Epithelial cell of proximal tubule (primary cell): Measurements from ENCODE around the gene SMIM28. TPM values are rescaled to one million over a fixed set of nuclear protein-coding genes. Genes with fewer than 3 reads are reported as not detected.
"Not testable (repeated sequence)": the region's sequence is repeated elsewhere in the genome, so short reads cannot be mapped to it uniquely, and the experiment has no call there.

Source experiments
- DNase-seq: peaks from one replicate; pipeline ENCODE4 v3.0.0-alpha.2; 2011; ENCODE audit warnings: low read depth
- H3K4me3 ChIP-seq: 2 replicates; pipeline ENCODE4 v1.5.1; 2011; ENCODE audit warnings: low read depth, mild to moderate bottlenecking, low read length
- total RNA-seq: library from RNA; depleted of rRNA; stranded (reverse); fragments of >200 nt; gene quantifications from 2 replicates; pipeline ENCODE4 v1.2.3, GENCODE V29; 2015
- TF ChIP-seq, protein P1 (sequence below): conservative IDR thresholded peaks from 2 replicates; pipeline ENCODE4 v1.5.1; 2012; ENCODE audit warnings: low read depth, mild to moderate bottlenecking, low read length

The SMIM28 gene
- total RNA-seq, 1 donor from 2014 or later = not detected

DNA sequence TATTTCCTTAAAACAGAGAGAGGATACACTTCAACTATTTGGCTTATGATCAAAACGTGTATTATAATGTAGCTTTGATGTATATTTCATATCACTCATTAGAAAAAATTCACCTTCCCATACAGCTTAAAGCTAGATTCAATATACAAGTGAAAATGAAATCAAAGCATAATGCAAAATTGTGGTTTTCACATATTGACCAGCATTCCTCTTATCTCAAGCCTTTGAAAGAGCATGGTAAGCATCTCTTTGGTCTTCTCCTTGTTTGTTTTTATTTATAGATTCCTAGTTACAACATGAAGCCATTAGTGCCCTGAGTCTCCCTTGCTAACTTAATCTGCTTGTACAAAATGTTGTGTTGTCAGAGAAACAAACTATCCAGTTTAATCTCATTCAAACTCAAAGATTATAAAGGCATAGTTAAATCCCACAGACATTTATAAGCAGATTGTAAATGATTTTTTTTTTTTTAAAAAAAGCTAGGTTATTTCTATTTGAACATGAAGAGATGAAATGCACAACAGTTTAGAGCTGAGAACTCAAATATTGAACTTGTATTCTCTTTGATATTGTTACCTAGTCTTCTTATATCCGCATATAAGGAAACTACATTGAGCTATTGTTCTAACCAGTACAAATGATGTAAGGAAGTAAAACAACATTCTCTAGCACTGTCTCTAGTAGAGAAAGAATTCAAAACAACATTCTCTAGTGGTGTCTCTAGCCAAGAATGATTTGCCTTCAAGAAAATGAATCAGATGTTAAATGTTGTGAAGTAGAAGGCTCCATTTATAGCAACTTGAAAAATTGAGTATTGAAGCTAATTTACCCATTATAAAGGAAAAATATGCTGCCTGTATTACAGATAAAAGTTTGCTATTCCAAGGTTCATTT, 31.2 kb upstream of the SMIM28 start:
- peak; percentile 12 for DNase-seq
- TF ChIP-seq, protein P1, sequence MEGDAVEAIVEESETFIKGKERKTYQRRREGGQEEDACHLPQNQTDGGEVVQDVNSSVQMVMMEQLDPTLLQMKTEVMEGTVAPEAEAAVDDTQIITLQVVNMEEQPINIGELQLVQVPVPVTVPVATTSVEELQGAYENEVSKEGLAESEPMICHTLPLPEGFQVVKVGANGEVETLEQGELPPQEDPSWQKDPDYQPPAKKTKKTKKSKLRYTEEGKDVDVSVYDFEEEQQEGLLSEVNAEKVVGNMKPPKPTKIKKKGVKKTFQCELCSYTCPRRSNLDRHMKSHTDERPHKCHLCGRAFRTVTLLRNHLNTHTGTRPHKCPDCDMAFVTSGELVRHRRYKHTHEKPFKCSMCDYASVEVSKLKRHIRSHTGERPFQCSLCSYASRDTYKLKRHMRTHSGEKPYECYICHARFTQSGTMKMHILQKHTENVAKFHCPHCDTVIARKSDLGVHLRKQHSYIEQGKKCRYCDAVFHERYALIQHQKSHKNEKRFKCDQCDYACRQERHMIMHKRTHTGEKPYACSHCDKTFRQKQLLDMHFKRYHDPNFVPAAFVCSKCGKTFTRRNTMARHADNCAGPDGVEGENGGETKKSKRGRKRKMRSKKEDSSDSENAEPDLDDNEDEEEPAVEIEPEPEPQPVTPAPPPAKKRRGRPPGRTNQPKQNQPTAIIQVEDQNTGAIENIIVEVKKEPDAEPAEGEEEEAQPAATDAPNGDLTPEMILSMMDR = no peak
- H3K4me3 ChIP-seq = no peak overlapping the region

DNA sequence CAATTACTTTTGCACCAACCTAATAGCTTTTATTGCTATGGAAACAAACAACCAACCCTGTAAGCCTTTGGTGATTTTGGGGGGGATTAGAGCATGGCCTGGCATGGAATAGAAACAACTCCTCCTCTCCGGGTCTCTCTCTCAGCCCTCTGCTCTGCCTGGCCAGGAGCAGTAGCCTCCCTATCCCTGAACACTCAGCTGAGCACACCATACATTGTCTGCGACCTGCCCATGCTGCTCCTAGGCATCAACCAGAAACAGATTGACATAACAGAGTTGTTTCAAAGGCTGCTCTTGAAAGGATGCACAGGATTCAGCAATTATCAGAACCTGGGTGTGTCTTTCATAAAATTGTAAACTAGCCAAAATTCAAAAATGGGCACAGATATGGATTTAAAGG, 29.8 kb upstream of the SMIM28 start:
- H3K4me3 ChIP-seq = no peak overlapping the region
- TF ChIP-seq, protein P1 = no peak
- DNase-seq = no peak

DNA sequence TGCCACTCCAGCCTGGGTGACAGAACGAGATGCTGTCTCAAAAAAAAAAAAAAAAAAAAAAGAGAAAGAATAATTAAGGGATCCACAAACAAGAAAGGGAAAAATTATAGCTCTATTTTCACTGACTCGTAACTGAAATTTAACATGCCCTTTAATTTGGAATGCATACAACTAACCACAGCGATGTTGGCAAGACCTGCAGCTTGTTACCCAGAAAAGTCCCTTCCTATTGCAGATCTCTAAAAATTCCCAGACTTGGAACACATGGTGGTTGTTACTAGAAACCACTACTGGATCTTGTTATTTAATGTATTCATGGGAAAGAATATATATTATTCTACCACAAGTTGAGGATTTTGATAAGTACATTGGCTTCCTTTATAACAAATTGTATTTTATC, 27.8 kb upstream of the SMIM28 start:
- DNase-seq = no peak
- H3K4me3 ChIP-seq = no peak overlapping the region
- TF ChIP-seq, protein P1 = no peak

DNA sequence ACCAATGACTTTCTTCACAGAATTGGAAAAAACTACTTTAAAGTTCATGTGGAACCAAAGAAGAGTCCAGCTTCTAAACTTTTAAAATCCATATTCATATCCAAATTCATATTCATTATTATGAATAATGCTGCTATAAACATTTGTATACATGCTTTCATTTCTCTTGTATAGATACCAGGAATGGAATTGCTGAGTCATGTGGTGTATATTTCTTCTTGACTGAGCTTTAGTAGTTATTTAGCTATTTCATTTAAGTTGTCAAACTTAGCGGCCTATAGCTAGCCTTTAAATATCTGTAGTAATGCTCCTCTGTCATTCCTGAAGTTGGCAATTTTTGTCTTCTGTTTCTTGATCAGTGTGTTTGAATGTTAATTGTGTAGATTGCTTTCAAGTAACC, 19.8 kb upstream of the SMIM28 start:
- TF ChIP-seq, protein P1 = no peak
- no peak for DNase-seq
- H3K4me3 ChIP-seq = no peak overlapping the region

DNA sequence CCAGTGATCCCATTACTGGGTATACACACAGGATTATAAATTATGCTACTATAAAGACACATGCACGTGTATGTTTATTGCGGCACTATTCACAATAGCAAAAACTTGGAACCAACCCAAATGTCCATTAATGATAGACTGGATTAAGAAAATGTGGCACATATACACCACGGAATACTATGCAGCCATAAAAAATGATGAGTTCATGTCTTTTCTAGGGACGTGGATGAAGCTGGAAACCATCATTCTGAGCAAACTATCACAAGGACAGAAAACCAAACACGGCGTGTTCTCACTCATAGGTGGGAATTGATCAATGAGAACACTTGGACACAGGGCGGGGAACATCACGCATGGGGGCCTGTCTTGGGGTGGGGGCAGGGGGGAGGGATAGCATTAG, 9.0 kb upstream of the SMIM28 start:
- not testable (repeated sequence) for H3K4me3 ChIP-seq, DNase-seq

- TF ChIP-seq, protein P1 = no peak
- DNase-seq = no peak
- no peak overlapping the region for H3K4me3 ChIP-seq
Measured at GRCh38 chr6:138370631-138371451, 6.9 kb upstream of the SMIM28 start.

DNA sequence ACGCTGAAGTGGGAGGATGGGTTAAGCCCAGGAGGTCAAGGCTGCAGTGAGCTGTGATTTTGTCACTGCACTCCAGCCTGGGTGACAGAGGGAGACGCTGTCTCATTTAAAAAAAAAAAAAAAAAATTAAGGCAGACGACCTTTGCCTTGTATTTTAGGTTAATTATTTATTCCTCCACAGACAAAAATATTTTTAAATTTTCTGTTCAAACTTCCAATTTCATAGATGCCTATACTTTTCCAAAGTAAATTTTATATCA, 6.3 kb upstream of the SMIM28 start:
- DNase-seq = no peak
- H3K4me3 ChIP-seq = no peak overlapping the region
- TF ChIP-seq, protein P1 = no peak
